Measurements from ENCODE around the gene LAIR1.

Gene LAIR1

DNA sequence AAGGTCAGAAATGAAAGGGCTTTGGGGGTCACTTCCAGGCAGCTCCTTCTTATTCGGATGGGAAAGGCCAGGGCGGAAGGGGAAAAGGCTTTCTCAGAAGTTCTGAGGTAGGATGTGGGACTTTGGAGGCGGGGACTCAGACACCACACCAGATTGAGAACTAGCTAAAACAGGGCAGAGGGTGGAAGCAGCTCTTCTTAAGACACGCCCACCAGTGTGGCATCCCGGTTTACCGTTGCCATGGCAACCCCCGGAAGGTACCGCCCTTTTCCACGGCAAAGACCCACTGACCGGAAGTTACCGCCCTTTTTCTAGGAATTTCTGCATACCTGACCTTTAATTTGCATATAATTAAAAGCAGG, 48.0 kb downstream of the LAIR1 start:
- DNase-seq, result no peak

DNA sequence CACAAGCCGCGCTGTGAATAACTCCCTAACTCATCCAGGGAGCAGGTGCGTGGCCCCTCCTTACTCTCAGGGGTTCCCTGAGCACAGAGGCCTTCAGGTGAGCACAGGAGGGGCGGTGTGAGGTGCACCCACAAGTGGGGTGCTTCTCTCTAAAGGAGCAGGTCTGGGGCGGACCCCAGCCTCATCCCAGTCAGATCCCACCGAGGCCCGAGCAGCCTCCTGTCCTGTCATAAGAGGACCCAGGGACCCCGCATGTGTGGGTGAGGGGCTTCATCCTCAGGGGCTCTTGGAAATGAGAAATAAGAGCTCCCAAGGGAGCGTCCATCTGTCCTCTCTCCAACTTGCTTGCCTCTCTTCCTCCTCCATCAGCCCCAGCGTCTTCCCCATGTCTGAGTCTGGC, 48.8 kb downstream of the LAIR1 start:
- DNase-seq, result no peak

DNA sequence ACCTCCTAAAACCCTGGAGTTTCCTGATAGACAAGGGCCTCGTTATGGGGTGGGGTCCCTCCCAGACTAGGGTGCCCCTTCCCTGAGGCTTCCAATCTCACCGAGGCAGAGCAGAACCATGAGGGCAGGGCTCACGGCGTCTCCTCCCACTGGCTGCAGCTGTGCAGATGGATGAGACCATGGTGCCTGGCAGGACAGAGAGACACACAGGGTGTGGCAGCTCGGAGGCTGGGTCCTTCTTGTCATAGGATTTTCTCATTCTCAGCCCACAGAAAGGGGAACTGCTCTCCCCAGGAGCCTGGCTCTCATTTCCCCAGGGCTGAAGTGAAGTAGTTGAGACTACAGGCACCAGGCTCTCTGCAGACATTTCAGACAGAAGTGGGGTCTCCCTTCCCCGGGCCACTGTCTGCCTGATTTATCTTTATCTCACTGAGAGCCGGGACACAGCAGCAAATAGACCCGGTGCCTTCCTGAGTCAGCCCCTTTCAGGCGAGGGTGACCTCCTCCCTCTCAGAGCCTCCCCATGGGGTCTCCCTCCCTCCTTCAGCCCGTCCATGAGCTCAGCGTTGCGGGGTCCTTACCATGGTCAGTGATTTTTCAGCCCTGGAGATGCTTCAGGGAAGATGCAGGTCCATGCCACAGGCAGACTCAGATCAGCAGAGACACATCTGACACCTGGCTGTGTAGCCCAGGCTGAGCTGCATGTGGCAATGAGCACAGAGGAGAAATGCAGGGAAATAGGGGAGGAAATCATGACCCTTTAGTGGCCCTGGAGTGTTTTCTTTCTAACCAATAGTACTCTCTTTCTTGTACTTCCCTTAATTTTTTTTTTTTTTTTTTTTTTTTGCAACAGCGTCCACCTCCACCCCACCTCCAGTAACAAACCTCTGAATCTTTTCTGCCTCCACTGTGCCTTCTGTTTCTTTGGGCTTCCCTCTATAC, 52.0 kb downstream of the LAIR1 start, which contains the start of gene LILRA5:
TSS of gene LILRA5 (minus strand) at position 731 of the 942 bp plus-strand sequence. CDS start at position 584, 147 bp downstream.
- DNase-seq, result no peak

GRCh38 chr19:54312011-54312410, 52.7 kb downstream of the LAIR1 start:
- DNase-seq, result no peak

DNA sequence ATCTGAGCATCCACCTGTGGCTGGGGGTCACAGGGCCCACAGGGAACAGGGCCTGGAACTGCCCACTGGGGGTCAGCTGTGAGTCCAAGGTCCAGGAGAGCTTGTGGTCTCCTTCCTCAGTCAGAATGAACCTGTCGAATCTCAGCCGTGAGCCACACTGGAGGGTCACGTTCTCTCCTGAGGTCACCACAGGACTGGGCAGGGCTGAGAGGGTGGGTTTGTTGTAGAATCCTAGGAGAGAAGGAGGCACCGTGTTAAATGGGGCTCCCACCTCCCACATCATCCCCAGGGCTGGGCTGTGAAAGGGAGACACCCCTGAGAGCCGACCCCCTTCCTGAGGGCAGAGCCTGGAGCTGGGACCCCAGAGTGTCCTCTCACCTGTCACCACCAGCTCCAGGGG, 53.2 kb downstream of the LAIR1 start:
- no peak for DNase-seq

- DNase-seq, result no peak
These were observed 54.2 kb downstream of the LAIR1 start for GRCh38 chr19:54310543-54310942.

DNA sequence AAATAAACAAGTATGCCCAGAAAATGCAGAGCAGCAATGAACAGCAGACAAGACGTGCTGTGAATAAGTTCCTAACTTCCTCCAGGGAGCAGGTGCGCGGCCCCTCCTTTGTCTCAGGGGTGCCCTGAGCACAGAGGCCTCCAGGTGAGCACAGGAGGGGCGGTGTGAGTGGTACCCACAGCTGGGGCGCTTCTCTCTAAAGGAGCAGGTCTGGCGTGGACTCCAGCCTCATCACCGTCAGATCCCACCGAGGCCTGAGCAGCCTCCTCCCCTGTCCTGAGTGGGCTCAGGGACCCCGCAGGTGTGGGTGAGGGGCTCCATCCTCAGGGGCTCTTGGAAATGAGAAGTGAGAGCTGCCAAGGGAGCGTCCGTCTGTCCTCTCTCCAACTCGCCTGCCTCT, 54.9 kb downstream of the LAIR1 start:
- DNase-seq, result no peak

- no peak for DNase-seq
These were observed 57.2 kb downstream of the LAIR1 start for GRCh38 chr19:54307389-54308020.

DNA sequence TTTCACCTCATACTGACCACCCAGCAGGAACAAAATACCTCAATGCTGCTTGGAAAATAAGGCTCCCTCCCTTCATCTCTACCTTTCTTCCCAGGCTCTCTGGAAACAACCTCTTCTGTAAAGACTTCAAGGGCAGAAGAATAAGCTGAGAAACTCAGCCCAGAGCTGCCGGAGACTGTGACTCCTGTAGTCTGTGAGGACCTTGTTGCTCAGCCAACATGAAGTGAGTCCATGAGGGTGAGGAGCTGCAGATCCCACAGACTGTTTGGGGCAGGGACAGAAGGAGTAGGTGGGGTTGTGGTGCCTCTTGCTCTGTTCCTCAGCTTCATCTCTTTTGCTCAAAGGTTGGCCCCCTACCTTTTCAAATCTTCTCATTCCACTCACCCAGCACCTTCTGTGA, 59.6 kb downstream of the LAIR1 start:
- no peak for DNase-seq

DNA sequence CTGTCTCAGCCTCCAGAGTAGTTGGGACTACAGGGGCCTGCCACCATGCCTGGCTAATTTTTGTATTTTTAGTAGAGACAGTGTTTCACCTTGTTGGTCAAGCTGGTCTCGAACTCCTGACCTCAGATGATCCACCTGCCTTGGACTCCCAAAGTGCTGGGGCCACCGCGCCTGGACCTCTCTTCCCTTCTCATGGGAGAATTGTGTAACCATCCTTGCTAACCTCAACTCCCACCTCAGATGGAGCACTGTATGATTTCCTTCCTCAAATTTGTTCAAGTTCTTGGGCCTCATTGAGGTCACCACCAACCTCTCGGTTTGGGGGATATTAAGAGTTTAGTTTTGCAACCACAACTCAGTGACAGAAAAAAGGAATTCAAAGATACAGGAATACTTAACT, 62.5 kb downstream of the LAIR1 start:
- DNase-seq, result no peak
